Measurements from ENCODE around the gene SF3B3. TPM values are rescaled to one million over a fixed set of nuclear protein-coding genes. Genes with fewer than 3 reads are reported as not detected.

The SF3B3 gene
- total RNA-seq, 1 donor from 2014 or later = 176 TPM

- no peak overlapping the region for H3K27ac ChIP-seq
- H3K4me1 ChIP-seq = no peaks in the 10 kb centered on the region
- H3K27me3 ChIP-seq (ENCODE audit: low read depth) = no peaks in the 10 kb centered on the region
- no peaks in the 10 kb centered on the region for H3K9me3 ChIP-seq
- TF ChIP-seq, protein P1, sequence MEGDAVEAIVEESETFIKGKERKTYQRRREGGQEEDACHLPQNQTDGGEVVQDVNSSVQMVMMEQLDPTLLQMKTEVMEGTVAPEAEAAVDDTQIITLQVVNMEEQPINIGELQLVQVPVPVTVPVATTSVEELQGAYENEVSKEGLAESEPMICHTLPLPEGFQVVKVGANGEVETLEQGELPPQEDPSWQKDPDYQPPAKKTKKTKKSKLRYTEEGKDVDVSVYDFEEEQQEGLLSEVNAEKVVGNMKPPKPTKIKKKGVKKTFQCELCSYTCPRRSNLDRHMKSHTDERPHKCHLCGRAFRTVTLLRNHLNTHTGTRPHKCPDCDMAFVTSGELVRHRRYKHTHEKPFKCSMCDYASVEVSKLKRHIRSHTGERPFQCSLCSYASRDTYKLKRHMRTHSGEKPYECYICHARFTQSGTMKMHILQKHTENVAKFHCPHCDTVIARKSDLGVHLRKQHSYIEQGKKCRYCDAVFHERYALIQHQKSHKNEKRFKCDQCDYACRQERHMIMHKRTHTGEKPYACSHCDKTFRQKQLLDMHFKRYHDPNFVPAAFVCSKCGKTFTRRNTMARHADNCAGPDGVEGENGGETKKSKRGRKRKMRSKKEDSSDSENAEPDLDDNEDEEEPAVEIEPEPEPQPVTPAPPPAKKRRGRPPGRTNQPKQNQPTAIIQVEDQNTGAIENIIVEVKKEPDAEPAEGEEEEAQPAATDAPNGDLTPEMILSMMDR (IDR thresholded peaks at IDR 0.05) = no peak
- no peak for DNase-seq
- H3K36me3 ChIP-seq = no peaks in the 10 kb centered on the region
- peak; percentile 34 to 49 for ATAC-seq
- intact Hi-C loops (cut with DNase I) = no loop called here
- no peak overlapping the region for H3K4me3 ChIP-seq
Measured at GRCh38 chr16:70610273-70611223, 86.9 kb downstream of the SF3B3 start.

GRCh38 chr16:70611224-70611598, 87.6 kb downstream of the SF3B3 start:
- H3K27ac ChIP-seq = no peak overlapping the region

GRCh38 chr16:70611785-70612303, 88.2 kb downstream of the SF3B3 start:
- no peak overlapping the region for H3K4me3 ChIP-seq
- intact Hi-C loops (cut with DNase I) = no loop called here

More at GRCh38 chr16:70611224-70611598, 87.6 kb downstream of the SF3B3 start:
- DNase-seq = no peak
- intact Hi-C loops (cut with DNase I) = no loop called here
- H3K4me1 ChIP-seq = no peaks in the 10 kb centered on the region
- no peak overlapping the region for H3K4me3 ChIP-seq
- H3K27me3 ChIP-seq (ENCODE audit: low read depth) = no peaks in the 10 kb centered on the region
- H3K36me3 ChIP-seq = no peaks in the 10 kb centered on the region
- no peak for ATAC-seq
- TF ChIP-seq, protein P1 (IDR thresholded peaks at IDR 0.05) = no peak
- no peaks in the 10 kb centered on the region for H3K9me3 ChIP-seq

DNA sequence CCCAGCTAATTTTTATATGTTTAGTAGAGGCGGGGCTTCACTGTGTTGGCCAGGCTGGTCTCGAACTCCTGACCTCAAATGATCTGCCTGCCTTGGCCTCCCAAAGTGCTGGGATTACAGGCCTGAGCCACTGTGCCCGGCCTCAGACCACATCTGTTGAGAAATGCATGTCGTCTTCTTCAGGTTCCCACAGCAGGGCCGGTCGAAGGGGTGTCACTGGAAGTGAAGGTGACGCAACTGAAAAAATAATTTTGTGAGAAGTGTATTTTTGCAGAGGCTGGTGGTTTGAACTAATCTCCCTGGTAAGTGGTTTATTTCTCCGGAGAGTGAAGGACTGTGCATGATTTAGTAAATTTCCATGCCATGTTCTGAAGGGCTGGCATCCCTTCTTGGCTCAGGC, 89.3 kb downstream of the SF3B3 start:
- ATAC-seq = no peak
- intact Hi-C loops (cut with DNase I) = no loop called here
- Histone ChIP-seq H3K4me3 (no peak overlapping the region), H3K36me3 (no peaks in the 10 kb centered on the region), H3K9me3 (no peaks in the 10 kb centered on the region), H3K27me3 (ENCODE audit: low read depth) (no peaks in the 10 kb centered on the region), H3K4me1 (no peaks in the 10 kb centered on the region), H3K27ac (no peak overlapping the region)
- TF ChIP-seq, protein P1 (IDR thresholded peaks at IDR 0.05) = no peak
- no peak for DNase-seq

More at GRCh38 chr16:70611785-70612303, 88.2 kb downstream of the SF3B3 start:
- Histone ChIP-seq H3K9me3 (no peaks in the 10 kb centered on the region), H3K27ac (no peak overlapping the region), H3K36me3 (no peaks in the 10 kb centered on the region), H3K27me3 (ENCODE audit: low read depth) (no peaks in the 10 kb centered on the region), H3K4me1 (no peaks in the 10 kb centered on the region)
- no peak for ATAC-seq
- no peak for DNase-seq
- TF ChIP-seq, protein P1 (IDR thresholded peaks at IDR 0.05) = no peak

DNA sequence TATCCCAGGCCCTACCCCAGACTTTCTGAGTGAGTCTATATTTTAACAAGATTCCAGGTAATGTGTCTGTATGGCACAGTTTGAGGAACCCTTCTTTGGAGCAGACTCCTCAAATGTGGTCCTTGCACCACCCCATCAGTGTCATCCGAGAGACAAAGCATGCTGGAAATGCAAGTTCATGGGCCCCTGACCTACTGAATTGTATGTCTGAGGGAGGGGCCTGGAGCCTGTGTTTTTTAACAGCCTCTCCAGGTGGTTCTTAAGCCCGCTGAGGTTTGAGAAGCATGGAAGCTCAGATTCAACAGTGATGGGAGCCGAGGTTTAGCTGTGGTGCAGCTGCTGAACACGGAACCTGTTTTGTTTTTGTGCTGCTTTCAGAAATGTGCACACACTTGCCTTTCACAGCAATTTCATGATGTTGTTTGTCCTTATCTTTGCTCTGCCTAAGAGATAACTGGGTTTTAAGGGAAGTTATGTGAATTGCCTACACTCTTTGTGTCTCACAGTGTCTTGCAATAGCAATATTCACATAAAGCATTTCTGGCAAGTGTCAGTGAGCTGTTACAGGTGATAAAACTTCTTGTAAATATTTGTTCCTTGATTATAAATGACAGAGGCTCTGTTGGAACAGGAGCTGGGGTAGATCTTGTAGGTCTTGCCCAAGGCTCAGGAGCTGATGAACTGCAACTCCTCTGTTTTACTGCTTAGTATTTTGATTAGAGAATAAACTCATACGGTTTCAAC, 90.8 kb downstream of the SF3B3 start:
- Histone ChIP-seq H3K9me3 (no peaks in the 10 kb centered on the region), H3K4me1 (no peaks in the 10 kb centered on the region), H3K4me3 (no peak overlapping the region), H3K27ac (no peak overlapping the region), H3K36me3 (no peaks in the 10 kb centered on the region), H3K27me3 (ENCODE audit: low read depth) (no peaks in the 10 kb centered on the region)
- no peak for ATAC-seq
- intact Hi-C loops (cut with DNase I) = no loop called here
- DNase-seq = no peak
- TF ChIP-seq, protein P1 (IDR thresholded peaks at IDR 0.05) = no peak

Measured in lower lobe of right lung (tissue), 2 donors.